Vagina (tissue), 2 donors: ENCODE results near the gene ANKS1B.

Experiments
- POLR2A ChIP-seq, 2 donors: fragments of 450-650 bp; IDR thresholded peaks; one replicate each; pipeline ENCODE4 v1.6.1; 2017; ENCODE audit warnings: antibody characterized with exemption in 2 of 2, mild to moderate bottlenecking in 2 of 2, moderate library complexity in 2 of 2
- TF ChIP-seq, protein P1 (sequence below), 3 experiments: fragments of 450-650 bp in 2 of 3; fragments of 200-600 bp in 1 of 3; sonication (generic) in 1 of 3; IDR thresholded peaks; one replicate each; pipeline ENCODE4 v1.5.1; 2017 to 2019; ENCODE audit warnings: antibody characterized with exemption in 3 of 3, mild to moderate bottlenecking in 2 of 3, moderate library complexity in 2 of 3

DNA sequence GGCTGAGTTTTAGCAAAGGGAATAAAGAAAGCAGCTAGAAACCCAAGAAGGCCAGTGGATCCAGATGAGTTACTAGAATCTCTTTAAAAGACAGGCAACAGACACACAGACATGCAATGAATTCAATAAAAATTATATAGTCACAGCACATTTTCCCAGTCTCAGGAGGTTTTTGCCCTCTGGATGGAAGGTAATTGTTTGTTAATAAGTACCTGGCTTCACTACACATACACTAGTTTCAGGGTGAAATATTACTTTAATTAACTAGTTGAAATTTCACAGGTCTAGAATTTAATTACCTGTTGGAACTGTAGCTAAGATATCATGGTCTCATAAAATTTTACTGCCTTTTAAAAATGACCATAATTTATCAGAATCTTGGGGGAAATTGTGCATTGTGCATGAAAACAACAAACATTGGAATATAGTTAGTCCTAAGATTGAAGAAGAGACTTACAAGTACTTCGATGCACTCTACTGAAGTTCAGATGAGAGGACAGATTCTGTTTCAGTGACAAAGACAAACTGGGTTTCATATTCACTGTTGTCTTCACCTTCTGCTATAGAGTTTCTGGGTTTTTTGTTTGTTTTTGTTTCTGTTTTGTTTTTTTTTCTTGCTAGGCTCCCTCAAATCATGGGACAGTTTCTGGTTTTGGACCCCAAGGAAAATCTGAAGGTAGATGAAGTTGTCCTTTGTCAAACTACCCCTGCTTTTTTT, 614.2 kb downstream of the ANKS1B start:
- TF ChIP-seq, protein P1, sequence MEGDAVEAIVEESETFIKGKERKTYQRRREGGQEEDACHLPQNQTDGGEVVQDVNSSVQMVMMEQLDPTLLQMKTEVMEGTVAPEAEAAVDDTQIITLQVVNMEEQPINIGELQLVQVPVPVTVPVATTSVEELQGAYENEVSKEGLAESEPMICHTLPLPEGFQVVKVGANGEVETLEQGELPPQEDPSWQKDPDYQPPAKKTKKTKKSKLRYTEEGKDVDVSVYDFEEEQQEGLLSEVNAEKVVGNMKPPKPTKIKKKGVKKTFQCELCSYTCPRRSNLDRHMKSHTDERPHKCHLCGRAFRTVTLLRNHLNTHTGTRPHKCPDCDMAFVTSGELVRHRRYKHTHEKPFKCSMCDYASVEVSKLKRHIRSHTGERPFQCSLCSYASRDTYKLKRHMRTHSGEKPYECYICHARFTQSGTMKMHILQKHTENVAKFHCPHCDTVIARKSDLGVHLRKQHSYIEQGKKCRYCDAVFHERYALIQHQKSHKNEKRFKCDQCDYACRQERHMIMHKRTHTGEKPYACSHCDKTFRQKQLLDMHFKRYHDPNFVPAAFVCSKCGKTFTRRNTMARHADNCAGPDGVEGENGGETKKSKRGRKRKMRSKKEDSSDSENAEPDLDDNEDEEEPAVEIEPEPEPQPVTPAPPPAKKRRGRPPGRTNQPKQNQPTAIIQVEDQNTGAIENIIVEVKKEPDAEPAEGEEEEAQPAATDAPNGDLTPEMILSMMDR (IDR thresholded peaks at IDR 0.05) = no peak
- TF ChIP-seq POLR2A (IDR thresholded peaks at IDR 0.05) = no peak
